ENCODE results near the gene SSTR5.

DNA sequence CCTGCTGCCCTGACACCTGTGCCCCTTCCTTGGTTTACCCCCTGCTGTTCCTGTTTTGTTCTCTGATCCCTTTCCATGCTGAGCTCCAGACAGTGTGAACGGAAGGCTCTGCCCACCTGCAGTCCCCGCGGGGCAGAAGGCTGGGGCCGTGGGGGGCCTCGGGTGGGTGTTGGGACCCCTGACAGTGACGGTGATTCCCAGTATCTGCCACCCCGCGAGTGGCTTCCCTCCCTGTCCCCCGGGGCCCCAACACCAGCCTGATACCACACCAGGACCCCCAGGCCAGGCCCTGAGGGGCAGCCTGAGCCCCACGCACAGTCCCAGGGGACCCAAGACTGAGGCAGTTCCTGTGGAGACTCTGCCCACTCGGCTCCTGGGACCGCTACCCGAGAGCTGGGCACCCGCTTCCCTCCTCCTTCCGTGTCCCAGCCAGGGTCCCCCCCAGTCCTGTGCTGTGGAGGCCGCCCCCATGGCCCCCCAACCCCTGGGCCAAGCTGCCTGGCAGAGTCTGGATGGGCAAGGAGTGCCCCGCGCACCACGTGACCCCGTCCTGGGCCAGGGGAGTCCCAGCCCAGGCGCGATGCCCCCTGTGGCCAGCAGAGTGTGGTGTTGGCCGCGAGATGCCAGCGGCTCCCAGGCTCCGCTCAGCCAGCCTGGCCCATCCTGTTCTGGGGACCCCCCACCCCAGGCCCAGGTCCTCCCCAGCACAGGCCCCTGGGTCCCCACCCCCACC lies 33.5 kb downstream of the SSTR5 start:
- TF ChIP-seq, protein P1, sequence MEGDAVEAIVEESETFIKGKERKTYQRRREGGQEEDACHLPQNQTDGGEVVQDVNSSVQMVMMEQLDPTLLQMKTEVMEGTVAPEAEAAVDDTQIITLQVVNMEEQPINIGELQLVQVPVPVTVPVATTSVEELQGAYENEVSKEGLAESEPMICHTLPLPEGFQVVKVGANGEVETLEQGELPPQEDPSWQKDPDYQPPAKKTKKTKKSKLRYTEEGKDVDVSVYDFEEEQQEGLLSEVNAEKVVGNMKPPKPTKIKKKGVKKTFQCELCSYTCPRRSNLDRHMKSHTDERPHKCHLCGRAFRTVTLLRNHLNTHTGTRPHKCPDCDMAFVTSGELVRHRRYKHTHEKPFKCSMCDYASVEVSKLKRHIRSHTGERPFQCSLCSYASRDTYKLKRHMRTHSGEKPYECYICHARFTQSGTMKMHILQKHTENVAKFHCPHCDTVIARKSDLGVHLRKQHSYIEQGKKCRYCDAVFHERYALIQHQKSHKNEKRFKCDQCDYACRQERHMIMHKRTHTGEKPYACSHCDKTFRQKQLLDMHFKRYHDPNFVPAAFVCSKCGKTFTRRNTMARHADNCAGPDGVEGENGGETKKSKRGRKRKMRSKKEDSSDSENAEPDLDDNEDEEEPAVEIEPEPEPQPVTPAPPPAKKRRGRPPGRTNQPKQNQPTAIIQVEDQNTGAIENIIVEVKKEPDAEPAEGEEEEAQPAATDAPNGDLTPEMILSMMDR (IDR thresholded peaks at IDR 0.05; ENCODE audit: poor library complexity), result peak; percentile 97
- no peak for TF ChIP-seq EZH2phosphoT487 (IDR thresholded peaks at IDR 0.05; ENCODE audit: low read depth, severe bottlenecking, unreplicated experiment)
- TF ChIP-seq EZH2 (IDR thresholded peaks at IDR 0.05; ENCODE audit: borderline replicate concordance), result no peak

Data from hepatocyte (in vitro differentiated cells).